ENCODE results near the gene RFX7.

Gene RFX7

GRCh38 chr15:56225520-56225919, 18.2 kb downstream of the RFX7 start:
- WGBS, 2 donors (ENCODE audit: extremely low coverage in 2 of 2, insufficient read length in 2 of 2, insufficient replicate concordance in 1 of 2) = no CpG with 5 or more reads among the region's 1 CpG
- no peak overlapping the region for H2AFZ ChIP-seq (ENCODE audit: low read length)
- no peaks in the 10 kb centered on the region for H3K27me3 ChIP-seq (ENCODE audit: control insufficient read depth in 3 of 3, insufficient read depth in 3 of 3, low read depth in 1 of 3, low read length in 3 of 3)
- H3K4me2 ChIP-seq (ENCODE audit: insufficient read depth, low read length, poor library complexity, severe bottlenecking) = no peak overlapping the region
- no peak overlapping the region for H2AK5ac ChIP-seq (ENCODE audit: low read depth, low read length)
- H3K27ac ChIP-seq (replicated peaks; ENCODE audit: low read length) = no peak overlapping the region
- H4K8ac ChIP-seq (ENCODE audit: low read depth, low read length) = no peak overlapping the region
- no peak overlapping the region for H2BK5ac ChIP-seq (ENCODE audit: low read length)
- no peak overlapping the region for H3K4ac ChIP-seq (ENCODE audit: low read length)
- H3K14ac ChIP-seq (ENCODE audit: low read length) = no peak overlapping the region
- no peaks in the 10 kb centered on the region for H3K79me1 ChIP-seq (ENCODE audit: low read depth, low read length)
- H3K36me3 ChIP-seq (replicated peaks in 1 of 2; ENCODE audit: control insufficient read depth in 2 of 2, insufficient read depth in 2 of 2, low read length in 2 of 2) = peaks cover 7 to 89% of the 10 kb centered on the region in 2 donors
- H3K9me3 ChIP-seq (replicated peaks in 1 of 2; ENCODE audit: control insufficient read depth in 2 of 2, insufficient read depth in 1 of 2, low read depth in 1 of 2, low read length in 2 of 2) = peaks cover 9 to 86% of the 10 kb centered on the region in 2 donors
- no peak overlapping the region for H4K91ac ChIP-seq (ENCODE audit: low read depth, low read length, poor library complexity)
- H3K4me3 ChIP-seq (ENCODE audit: low read length in 2 of 2) = no peak overlapping the region
- H2BK120ac ChIP-seq (ENCODE audit: low read depth, low read length) = no peak overlapping the region
- no peak overlapping the region for H3K18ac ChIP-seq (ENCODE audit: low read length)
- H3K4me1 ChIP-seq (ENCODE audit: control insufficient read depth in 2 of 2, insufficient read depth in 1 of 2, low read depth in 1 of 2, low read length in 2 of 2) = no peaks in the 10 kb centered on the region
- no peak for DNase-seq (ENCODE audit: low spot score)
- no peak overlapping the region for H3K9ac ChIP-seq (ENCODE audit: low read depth, low read length, poor library complexity)
- no peak overlapping the region for H3K23ac ChIP-seq (ENCODE audit: low read depth, low read length, poor library complexity)
- no peak overlapping the region for H2BK15ac ChIP-seq (ENCODE audit: low read length)
- H2BK12ac ChIP-seq (ENCODE audit: low read length) = no peak overlapping the region

GRCh38 chr15:56222302-56222701, 21.4 kb downstream of the RFX7 start:
- H3K79me1 ChIP-seq (ENCODE audit: low read depth, low read length) = no peaks in the 10 kb centered on the region
- H3K9ac ChIP-seq (ENCODE audit: low read depth, low read length, poor library complexity) = no peak overlapping the region
- no peak overlapping the region for H3K18ac ChIP-seq (ENCODE audit: low read length)
- H3K4ac ChIP-seq (ENCODE audit: low read length) = no peak overlapping the region
- H2AK5ac ChIP-seq (ENCODE audit: low read depth, low read length) = no peak overlapping the region
- H3K27me3 ChIP-seq (ENCODE audit: control insufficient read depth in 3 of 3, insufficient read depth in 3 of 3, low read depth in 1 of 3, low read length in 3 of 3) = no peaks in the 10 kb centered on the region
- no peak for DNase-seq (ENCODE audit: low spot score)
- no peak overlapping the region for H2BK120ac ChIP-seq (ENCODE audit: low read depth, low read length)
- H3K4me2 ChIP-seq (ENCODE audit: insufficient read depth, low read length, poor library complexity, severe bottlenecking) = no peak overlapping the region
- H4K8ac ChIP-seq (ENCODE audit: low read depth, low read length) = no peak overlapping the region
- H2BK15ac ChIP-seq (ENCODE audit: low read length) = no peak overlapping the region
- H2BK12ac ChIP-seq (ENCODE audit: low read length) = no peak overlapping the region
- H3K9me3 ChIP-seq (replicated peaks in 1 of 2; ENCODE audit: control insufficient read depth in 2 of 2, insufficient read depth in 1 of 2, low read depth in 1 of 2, low read length in 2 of 2) = peaks cover 6 to 67% of the 10 kb centered on the region in 2 donors
- H2AFZ ChIP-seq (ENCODE audit: low read length) = no peak overlapping the region
- WGBS, 2 donors (ENCODE audit: extremely low coverage in 2 of 2, insufficient read length in 2 of 2, insufficient replicate concordance in 1 of 2) = no CpG with 5 or more reads among the region's 3 CpGs
- H4K91ac ChIP-seq (ENCODE audit: low read depth, low read length, poor library complexity) = no peak overlapping the region
- no peak overlapping the region for H3K23ac ChIP-seq (ENCODE audit: low read depth, low read length, poor library complexity)
- no peaks in the 10 kb centered on the region for H3K4me1 ChIP-seq (ENCODE audit: control insufficient read depth in 2 of 2, insufficient read depth in 1 of 2, low read depth in 1 of 2, low read length in 2 of 2)
- no peak overlapping the region for H2BK5ac ChIP-seq (ENCODE audit: low read length)
- peaks cover 5 to 67% of the 10 kb centered on the region in 2 donors for H3K36me3 ChIP-seq (replicated peaks in 1 of 2; ENCODE audit: control insufficient read depth in 2 of 2, insufficient read depth in 2 of 2, low read length in 2 of 2)
- no peak overlapping the region for H3K14ac ChIP-seq (ENCODE audit: low read length)
- H3K27ac ChIP-seq (replicated peaks; ENCODE audit: low read length) = no peak overlapping the region
- H3K4me3 ChIP-seq (ENCODE audit: low read length in 2 of 2) = no peak overlapping the region

GRCh38 chr15:56217341-56217740, 26.3 kb downstream of the RFX7 start:
- Histone ChIP-seq H2BK5ac (ENCODE audit: low read length) (no peak overlapping the region), H3K36me3 (replicated peaks in 1 of 2; ENCODE audit: control insufficient read depth in 2 of 2, insufficient read depth in 2 of 2, low read length in 2 of 2) (peaks cover 4 to 45% of the 10 kb centered on the region in 2 donors), H3K4me1 (ENCODE audit: control insufficient read depth in 2 of 2, insufficient read depth in 1 of 2, low read depth in 1 of 2, low read length in 2 of 2) (peaks cover 0 to 1% of the 10 kb centered on the region in 2 donors), H3K27ac (replicated peaks; ENCODE audit: low read length) (no peak overlapping the region), H2AK5ac (ENCODE audit: low read depth, low read length) (no peak overlapping the region), H3K79me1 (ENCODE audit: low read depth, low read length) (no peaks in the 10 kb centered on the region), H3K4ac (ENCODE audit: low read length) (no peak overlapping the region), H2BK12ac (ENCODE audit: low read length) (no peak overlapping the region), H4K8ac (ENCODE audit: low read depth, low read length) (no peak overlapping the region), H2BK120ac (ENCODE audit: low read depth, low read length) (no peak overlapping the region), H3K27me3 (ENCODE audit: control insufficient read depth in 3 of 3, insufficient read depth in 3 of 3, low read depth in 1 of 3, low read length in 3 of 3) (no peaks in the 10 kb centered on the region), H2AFZ (ENCODE audit: low read length) (no peak overlapping the region), H3K14ac (ENCODE audit: low read length) (no peak overlapping the region), H3K9me3 (replicated peaks in 1 of 2; ENCODE audit: control insufficient read depth in 2 of 2, insufficient read depth in 1 of 2, low read depth in 1 of 2, low read length in 2 of 2) (peaks cover 1 to 52% of the 10 kb centered on the region in 2 donors), H3K18ac (ENCODE audit: low read length) (no peak overlapping the region), H3K23ac (ENCODE audit: low read depth, low read length, poor library complexity) (no peak overlapping the region), H3K4me3 (ENCODE audit: low read length in 2 of 2) (no peak overlapping the region), H4K91ac (ENCODE audit: low read depth, low read length, poor library complexity) (no peak overlapping the region), H3K9ac (ENCODE audit: low read depth, low read length, poor library complexity) (no peak overlapping the region), H2BK15ac (ENCODE audit: low read length) (no peak overlapping the region), H3K4me2 (ENCODE audit: insufficient read depth, low read length, poor library complexity, severe bottlenecking) (no peak overlapping the region)
- no peak for DNase-seq (ENCODE audit: low spot score)

- WGBS, 2 donors (ENCODE audit: extremely low coverage in 2 of 2, insufficient read length in 2 of 2, insufficient replicate concordance in 1 of 2) = no CpG with 5 or more reads among the region's 1 CpG
- H3K4me3 ChIP-seq (ENCODE audit: low read length in 2 of 2) = no peak overlapping the region
- no peak overlapping the region for H4K91ac ChIP-seq (ENCODE audit: low read depth, low read length, poor library complexity)
- no peaks in the 10 kb centered on the region for H3K27me3 ChIP-seq (ENCODE audit: control insufficient read depth in 3 of 3, insufficient read depth in 3 of 3, low read depth in 1 of 3, low read length in 3 of 3)
- H2AK5ac ChIP-seq (ENCODE audit: low read depth, low read length) = no peak overlapping the region
- H3K79me1 ChIP-seq (ENCODE audit: low read depth, low read length) = peaks cover 2% of the 10 kb centered on the region
- H3K9me3 ChIP-seq (replicated peaks in 1 of 2; ENCODE audit: control insufficient read depth in 2 of 2, insufficient read depth in 1 of 2, low read depth in 1 of 2, low read length in 2 of 2) = peaks cover 1 to 53% of the 10 kb centered on the region in 2 donors
- H2BK12ac ChIP-seq (ENCODE audit: low read length) = no peak overlapping the region
- peaks cover 0 to 1% of the 10 kb centered on the region in 2 donors for H3K4me1 ChIP-seq (ENCODE audit: control insufficient read depth in 2 of 2, insufficient read depth in 1 of 2, low read depth in 1 of 2, low read length in 2 of 2)
- no peak overlapping the region for H4K8ac ChIP-seq (ENCODE audit: low read depth, low read length)
- no peak overlapping the region for H2BK120ac ChIP-seq (ENCODE audit: low read depth, low read length)
- no peak overlapping the region for H3K27ac ChIP-seq (replicated peaks; ENCODE audit: low read length)
- no peak overlapping the region for H3K4me2 ChIP-seq (ENCODE audit: insufficient read depth, low read length, poor library complexity, severe bottlenecking)
- H3K14ac ChIP-seq (ENCODE audit: low read length) = no peak overlapping the region
- H2BK5ac ChIP-seq (ENCODE audit: low read length) = no peak overlapping the region
- H2AFZ ChIP-seq (ENCODE audit: low read length) = no peak overlapping the region
- no peak overlapping the region for H3K18ac ChIP-seq (ENCODE audit: low read length)
- no peak overlapping the region for H3K23ac ChIP-seq (ENCODE audit: low read depth, low read length, poor library complexity)
- peaks cover 5 to 41% of the 10 kb centered on the region in 2 donors for H3K36me3 ChIP-seq (replicated peaks in 1 of 2; ENCODE audit: control insufficient read depth in 2 of 2, insufficient read depth in 2 of 2, low read length in 2 of 2)
- no peak for DNase-seq (ENCODE audit: low spot score)
- H2BK15ac ChIP-seq (ENCODE audit: low read length) = no peak overlapping the region
- no peak overlapping the region for H3K4ac ChIP-seq (ENCODE audit: low read length)
- no peak overlapping the region for H3K9ac ChIP-seq (ENCODE audit: low read depth, low read length, poor library complexity)
Observed at GRCh38 chr15:56215769-56216168, 27.9 kb downstream of the RFX7 start.
